HG02642 (cell line): ENCODE measurements around the gene UBA7.
"Not testable (repeated sequence)": the region's sequence is repeated elsewhere in the genome, so short reads cannot be mapped to it uniquely, and the experiment has no call there.

Experiments used
- ATAC-seq: cut with Tn5 transposase; IDR thresholded peaks from one replicate; pipeline ENCODE4 v1.9.1; 2021; ENCODE audit warnings: mild to moderate bottlenecking; ENCODE audit not compliant: unreplicated experiment, poor library complexity

Gene UBA7

DNA sequence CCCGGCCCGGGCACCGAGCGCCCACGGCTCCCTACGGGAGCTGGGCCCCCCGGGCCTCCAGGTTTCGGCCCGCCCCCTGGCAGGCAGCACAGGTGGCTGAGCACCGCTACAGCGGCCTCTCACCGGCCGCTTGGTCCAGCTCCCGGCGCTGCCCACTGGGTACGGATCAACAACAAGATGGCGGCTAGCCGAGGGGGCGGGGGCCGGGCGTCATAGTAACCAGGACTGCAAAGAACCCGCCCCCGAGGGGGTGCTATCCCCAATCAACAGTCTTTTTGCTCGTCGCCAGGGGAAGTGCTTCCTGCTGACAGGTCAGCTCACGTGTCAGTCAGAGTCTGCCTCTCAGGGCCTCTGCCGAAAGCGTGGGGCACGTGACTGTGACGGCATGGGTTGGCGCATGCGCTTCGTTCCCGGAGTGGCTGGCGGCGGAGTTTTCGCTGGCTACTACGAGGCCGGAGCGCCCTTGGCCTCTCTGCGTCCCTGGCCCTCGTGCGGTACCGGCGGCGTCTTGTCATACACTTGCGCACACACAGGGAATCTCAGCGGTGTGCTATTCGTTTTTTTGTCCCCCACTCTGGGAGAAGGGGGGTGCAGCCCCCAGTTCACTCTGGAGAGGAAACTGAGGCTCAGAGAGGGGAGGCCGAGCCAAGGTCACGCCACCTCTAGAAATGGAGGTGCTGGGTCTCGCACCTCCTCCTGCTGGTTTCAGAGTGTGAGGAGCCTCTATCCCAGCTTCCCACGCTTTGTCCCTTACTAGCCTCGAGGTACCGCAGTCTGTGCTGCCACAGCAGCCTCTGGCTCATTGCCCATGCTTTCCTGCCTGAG lies 27.2 kb downstream of the UBA7 start, which contains the start of gene IP6K1:
Gene IP6K1, minus strand, starts transcription at position 186 of the 825 bp plus-strand sequence. CDS start 38,502 bp downstream, outside the sequence.
- peak; percentile 98 for ATAC-seq

DNA sequence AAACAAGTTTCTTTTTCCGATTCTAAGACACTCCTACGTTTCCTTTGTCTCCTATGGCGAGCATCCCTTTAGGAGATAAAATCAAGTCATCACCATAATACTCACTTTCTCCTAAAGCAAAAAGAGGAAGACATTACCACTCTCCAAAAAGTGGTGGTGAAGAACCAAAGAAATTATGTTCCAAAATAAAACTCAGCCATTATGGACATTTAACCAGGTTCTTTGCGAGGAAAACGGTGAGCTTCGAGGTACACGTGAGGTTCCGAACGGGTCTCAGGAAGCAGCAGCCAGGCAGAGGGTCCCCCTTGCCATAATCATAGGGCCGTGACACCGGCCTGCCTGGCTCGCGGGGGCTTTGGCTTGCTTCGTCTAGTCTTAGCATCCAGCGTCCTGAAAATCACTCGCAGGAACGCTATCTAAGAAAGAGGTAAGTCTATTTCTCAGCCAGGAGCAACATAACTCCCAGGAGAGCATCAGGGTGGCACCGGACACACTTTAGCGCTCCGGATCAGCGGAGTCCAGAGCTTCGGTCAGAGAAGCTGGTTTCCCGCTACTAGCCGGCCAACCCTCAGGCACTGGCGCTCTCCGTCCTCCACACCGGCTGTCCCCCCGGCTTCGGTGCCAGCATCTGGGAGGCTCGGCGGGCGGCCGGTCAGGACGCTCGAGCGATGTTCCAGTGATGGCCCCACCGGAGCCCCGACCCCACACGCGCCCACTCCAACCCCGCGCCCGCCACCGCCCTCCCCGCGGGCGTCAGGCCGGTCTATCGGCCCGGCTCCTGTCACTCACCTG lies 28.0 kb downstream of the UBA7 start:
- peak; percentile 55 for ATAC-seq

DNA sequence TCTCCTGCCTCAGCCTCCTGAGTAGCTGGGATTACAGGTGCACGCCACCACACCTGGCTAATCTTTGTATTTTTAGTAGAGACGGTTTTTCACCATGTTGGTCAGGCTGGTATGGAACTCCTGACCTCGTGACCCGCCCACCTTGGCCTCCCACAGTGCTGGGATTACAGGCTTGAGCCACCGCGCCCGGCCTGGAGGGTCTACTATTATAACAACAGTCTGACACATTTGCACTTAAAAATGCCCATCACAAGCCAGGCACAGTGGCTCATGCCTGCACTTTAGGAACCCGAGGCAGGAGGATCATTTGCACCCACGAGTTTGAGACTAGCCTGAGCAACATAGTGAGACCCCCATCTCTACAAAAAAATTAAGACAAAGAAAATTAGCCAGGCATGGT lies 31.5 kb downstream of the UBA7 start:
- not testable (repeated sequence) for ATAC-seq

DNA sequence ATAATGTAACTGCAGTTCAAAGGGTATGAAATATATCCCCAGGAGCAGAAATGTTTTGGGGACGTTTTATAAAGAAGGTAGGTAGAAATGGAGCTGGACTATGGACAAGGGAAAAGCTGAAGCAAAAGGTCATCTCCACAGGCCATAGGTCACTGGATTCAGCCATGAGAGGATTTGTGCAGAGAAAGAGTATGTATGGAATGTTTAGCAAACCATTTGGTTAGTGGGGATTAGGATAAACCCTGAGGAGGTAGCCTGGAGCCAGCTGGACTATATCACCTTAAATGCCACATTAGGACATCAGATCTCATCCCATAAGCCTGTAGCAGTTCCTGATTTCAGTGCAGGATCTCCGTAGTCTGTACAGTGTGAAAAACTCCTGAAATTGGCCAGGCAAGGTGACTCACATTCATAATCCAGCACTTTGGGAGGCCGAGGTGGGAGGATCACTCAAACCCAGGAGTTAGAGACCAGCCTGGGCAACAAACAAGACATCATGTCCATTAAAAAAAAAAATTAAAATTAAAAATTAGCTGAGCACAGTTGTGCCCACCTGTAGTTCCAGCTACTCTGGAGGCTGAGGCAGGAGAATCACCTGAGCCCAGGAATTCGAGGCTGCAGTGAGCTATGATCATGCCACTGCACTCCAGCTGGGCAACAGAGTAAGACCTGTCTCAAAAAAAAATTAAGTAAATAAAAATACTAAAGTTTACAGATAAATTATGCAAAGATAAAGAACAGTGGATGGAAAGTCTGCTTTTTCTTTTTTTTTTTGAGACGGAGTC lies 32.1 kb downstream of the UBA7 start:
- ATAC-seq, result no peak

DNA sequence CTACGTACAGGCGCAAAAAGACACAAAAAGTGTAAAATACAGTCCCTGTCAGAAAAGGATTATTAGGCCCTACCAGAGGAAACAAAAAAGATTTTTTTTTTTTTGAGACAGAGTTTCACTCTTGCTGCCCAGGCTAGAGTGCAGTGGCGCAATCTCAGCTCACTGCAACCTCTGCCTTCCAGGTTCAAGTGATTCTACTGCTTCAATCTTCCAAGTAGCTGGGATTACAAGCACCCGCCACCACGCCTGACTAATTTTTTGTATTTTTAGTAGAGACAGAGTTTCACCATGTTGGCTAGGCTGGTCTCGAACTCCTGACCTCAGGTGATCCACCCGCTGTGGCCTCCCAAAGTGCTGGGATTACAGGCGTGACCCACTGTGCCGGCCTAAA lies 32.8 kb downstream of the UBA7 start:
- not testable (repeated sequence) for ATAC-seq

DNA sequence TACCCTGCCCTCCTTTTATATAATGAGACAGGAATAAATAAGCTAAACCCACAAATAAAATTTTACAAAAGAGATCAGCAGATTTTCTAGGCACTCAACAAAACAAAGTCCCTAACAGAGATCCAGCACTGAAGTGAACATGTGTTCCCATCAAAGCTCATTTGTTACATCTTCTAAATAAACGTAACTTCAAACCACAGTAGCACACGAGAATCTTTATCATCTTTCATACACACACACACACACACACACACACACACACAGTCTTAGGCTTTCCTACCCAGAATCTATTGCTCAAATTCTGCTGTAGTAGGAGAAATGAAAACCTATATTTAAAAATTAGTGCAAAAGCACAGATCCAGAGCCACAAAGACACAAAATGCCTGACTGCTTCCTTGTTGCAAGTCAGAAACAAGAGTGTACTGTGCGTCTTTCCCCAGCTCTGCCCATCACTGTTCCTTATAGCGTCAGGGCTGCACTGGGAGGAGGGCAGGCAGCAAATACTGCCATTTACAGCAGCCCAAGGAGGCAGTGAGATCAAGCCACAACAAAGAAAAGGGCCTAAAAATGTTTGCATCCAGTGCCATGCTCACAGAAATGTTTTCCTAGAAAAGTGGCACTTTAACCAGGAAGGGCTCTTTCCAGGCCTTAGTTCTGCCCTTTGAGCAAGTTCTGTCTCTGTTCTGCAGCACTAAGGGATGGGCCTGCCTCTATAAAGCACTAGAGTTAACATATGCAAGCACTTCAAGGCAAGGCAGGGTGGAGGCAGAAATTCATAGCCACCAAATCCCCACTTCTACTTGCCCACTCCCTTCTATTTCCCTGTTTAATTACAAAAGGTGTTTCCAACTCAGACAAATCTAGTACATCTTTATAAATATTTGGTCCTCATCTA lies 33.4 kb downstream of the UBA7 start:
- no peak for ATAC-seq

DNA sequence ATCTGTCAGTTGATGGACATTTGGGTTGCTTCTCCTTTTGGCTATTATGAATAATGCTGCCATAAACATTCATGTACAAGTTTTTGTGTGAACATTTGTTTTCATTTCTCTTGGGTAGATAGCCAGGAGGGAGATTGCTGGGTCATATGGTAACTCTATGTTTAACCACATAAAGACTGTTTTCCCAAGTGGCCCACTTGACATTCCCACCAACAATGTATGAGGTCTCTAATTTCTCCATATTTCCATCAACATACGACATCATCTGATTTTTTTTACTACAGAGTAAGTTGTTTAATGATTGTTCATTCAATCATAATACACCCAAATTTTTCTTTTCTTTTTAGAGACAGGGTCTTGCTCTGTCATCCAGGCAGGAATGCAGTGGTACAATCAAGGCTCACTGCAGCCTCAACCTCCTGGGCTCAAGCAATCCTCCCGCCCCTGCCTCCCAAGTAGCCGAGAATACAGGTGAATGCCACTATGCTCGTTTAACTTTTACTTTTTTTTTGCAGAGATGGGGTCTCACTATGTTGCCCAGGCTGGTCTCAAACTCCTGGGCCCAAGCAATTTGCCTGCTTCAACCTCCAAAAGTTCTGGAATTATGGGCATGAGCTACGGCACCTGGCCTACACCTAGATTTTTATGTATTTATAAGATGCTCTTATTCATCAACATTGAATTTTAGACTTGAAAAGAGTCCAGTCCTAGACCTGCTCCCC lies 34.2 kb downstream of the UBA7 start:
- no peak for ATAC-seq

DNA sequence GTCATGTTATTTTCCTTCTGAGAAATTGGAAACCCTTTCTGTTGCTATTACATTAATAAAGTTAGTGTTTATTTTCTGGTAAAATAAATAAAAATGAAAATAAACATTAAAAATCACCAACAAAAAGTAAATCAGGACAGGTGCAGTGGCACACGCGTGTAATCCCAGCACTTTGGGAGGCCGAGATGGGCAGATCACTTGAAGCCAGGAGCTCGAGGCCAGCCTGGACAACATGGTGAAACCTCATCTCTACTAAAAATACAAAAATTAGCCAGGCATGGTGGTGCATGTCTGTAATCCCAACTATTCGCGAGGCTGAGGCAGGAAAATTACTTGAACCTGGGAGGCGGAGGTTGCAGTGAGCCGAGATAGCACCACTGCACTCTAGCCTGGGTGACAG lies 37.7 kb downstream of the UBA7 start:
- ATAC-seq, result not testable (repeated sequence)

DNA sequence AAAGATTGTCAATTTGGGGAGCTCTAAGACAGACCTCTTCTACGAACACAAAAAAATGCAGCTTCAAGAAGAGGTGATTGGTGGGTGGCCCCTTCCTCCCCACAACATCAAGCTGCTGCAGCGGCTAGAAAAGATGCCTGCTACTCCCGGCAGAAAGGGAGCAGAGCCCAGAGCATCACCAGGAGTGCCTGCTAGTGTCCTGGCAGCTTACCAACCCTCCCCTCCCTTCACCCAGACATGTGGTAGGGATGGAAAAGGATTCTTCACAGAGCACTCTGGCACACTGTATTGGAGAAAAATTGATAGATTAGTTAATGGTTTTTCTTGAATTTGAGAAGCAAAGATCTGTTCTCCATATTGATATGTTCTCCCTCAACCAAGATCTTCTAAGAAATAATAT lies 38.2 kb downstream of the UBA7 start:
- no peak for ATAC-seq

DNA sequence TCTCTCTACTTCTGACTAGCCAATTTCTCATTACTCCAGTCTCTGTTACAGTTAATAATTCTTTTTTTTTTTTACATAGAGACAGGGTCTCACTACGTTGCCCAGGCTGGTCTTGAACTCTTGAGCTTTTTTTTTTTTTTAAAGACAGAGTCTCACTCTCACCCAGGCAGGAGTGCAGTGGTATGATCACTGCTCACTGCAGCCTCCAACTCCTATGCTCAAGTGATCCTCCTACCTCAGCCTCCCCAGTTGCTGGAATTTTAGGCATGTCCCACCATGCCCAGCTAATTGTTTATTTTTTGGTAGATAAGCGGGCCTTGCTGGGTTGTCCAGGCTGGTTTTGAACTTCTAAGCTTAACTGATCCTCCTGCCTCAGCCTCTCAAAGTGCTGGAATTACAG lies 41.0 kb downstream of the UBA7 start:
- ATAC-seq, result no peak

DNA sequence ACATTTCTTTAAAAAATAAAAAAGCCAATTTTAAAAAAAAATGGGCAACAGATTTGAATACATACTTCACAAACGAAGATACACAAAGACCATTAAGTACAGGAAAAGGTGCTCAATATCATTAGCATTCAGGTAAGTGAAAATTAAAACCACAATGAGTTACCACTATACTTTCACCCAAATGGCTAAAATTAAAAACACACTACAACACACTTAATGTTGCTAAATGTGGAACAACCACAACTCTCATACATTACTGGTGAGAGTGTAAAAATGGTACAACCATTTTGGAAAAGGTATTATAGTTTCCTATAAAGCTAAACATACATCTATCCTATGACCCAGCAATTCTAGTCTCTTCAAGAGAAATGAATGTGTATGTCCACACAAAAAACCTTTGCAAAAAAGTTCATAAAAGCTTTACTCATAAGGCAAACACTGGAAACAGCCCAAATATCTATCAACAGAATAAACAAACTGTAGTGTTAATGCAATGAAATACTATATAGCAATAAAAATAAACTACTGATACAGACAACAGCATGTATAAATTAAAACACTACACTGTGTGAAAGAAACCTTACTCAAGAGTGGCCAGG lies 42.3 kb downstream of the UBA7 start:
- ATAC-seq, result no peak

DNA sequence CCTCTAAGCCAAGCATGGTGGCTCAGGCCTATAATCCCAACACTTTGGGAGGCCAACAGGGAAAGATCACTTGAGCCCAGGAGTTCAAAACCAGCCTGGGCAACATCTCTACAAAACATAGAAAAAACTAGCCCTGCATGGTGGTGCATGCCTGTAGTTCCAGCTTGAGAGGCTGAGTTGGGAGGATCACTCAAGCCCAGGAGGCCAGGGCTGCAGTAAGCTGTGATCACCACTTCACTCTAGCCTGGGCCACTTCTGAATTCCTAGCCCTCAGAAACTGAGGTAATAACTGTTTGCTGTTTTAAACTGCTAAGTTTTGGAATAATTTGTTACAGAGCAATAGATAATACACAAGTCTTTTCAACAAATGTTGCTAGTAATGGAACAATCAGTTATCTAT lies 43.8 kb downstream of the UBA7 start:
- no peak for ATAC-seq

DNA sequence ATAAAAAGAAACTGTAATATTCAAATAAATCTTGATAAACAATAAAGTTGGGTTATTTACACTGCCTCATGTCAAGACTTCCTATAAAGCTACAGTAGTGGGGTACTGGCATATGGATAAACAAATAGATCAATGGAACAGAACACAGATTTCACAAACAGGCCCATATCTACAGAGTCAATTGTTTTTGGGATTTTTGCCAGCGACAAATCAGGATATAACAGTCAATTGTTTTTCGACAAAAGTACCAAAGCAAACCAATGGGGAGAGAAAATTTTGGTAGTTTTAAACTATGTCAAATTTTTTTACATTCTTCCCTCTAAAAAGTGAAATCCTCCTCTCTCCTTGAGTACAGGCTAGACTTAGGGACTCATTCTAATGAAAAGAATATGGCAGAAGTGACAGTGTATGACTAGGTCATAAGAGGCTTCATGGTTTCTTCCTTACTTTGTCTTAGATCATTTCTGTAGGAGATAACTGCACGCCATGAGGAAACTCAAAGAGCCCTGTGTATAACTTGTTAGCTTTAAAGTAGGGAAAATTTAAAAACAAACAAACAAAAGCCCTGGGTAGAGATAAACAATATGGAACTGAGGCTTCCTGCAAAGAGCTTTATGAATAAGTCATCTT lies 44.4 kb downstream of the UBA7 start:
- no peak for ATAC-seq

DNA sequence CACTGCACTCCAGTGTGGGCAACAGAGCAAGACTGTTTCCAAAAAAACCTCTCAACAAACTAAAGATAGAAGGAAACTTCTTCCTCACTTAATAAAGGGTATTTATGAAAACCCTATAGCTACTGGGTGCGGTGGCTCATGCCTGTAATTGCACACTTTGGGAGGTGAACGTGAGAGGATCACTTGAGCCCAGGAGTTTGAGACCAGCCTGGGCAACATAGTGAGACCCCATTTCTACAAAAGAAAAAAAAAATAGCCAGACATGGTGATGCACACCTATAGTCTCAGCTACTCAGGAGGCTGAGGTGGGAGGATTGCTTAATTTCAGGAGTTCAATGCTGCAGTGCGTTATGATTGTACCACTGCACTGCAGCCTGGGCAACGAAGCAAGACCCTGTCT lies 49.8 kb downstream of the UBA7 start:
- no peak for ATAC-seq

DNA sequence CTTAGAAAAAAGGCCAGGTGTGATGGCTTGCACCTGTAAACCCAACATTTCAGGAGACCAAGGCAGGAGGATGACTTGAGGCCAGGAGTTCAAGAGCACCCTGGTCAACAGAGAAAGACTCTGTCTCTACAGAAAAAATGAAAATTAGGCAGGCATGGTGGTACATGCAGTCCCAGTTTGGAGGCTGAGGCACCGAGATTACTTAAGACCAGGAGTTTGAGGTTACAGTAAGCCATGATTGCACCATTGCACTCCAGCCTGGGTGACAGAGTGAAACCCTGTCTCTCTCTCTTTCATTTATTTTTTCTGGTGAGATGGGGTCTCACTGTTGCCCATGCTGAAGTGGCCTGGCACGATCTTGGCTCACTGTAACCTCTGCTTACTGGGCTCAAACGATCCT lies 52.1 kb downstream of the UBA7 start:
- ATAC-seq, result no peak

DNA sequence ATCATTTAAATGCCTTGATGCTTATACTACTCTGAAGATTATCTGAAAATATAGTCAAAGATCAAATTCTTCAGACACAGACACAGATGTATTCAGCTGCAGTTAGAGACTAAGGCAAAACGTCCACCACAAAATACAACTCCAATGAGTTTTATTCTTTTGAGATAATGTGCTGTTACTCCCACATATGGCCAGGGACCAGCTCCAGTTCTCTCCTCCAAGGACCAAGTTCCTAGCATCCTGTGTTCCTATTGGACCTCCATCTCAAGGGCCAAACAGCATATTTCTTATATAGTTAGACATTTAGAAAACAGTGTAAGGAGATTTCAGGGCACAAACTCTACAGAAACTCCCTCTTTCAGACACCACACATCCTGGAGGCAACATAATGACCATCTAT lies 54.5 kb downstream of the UBA7 start:
- ATAC-seq, result no peak

DNA sequence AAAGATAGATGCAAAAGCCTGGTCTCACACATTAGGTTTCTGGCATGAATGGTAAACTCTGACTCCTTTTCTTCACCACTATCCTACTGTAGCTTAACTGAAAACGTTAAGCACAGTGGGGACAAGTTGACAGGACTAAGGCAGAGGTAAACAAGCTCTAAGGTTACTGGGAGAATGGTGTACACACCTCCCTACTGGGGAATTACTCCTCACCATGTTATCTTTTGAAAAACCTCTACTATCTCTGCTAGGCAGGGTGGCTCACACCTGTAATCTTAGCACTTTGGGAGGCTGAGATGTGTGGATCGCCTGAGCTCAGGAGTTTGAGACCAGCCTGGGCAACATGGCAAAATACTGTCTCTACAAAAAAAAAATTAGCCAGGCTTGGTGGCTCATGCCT lies 56.6 kb downstream of the UBA7 start:
- no peak for ATAC-seq

DNA sequence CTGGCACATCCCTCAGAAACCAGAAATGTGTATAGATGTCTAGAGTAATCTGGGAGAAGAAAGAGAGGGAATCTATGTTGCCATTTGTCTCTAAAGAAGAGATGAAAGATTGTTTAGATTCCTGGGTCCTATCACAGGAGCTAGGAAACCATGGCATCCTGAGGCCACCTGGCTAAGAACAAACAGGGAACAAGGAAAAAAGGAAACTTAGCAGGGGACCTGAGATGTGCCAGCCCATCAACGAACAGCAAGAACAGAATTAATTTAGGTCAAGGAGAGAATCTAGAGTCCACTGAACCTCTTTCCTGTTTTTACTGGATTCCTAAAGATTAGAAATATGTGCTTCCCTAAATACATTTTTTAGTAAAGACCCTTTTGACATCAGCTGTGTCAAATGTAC lies 57.7 kb downstream of the UBA7 start:
- ATAC-seq, result no peak
